Fibroblast of gingiva (primary cell): ENCODE data around the gene ARHGEF33.

ENCODE experiments used
- DNase-seq: peaks from one replicate; pipeline ENCODE4 v3.0.0-alpha.2; 2011; ENCODE audit warnings: low read depth

The ARHGEF33 gene

GRCh38 chr2:39020383-39020782, 130.7 kb downstream of the ARHGEF33 start:
- no peak for DNase-seq

- DNase-seq = no peak
These were observed 133.1 kb downstream of the ARHGEF33 start for GRCh38 chr2:39022642-39023235.

- DNase-seq = no peak
These were observed 134.0 kb downstream of the ARHGEF33 start for GRCh38 chr2:39023649-39024048.

GRCh38 chr2:39024833-39025232, 135.2 kb downstream of the ARHGEF33 start:
- peak; percentile 3 for DNase-seq
